ENCODE results near the gene TMEFF1.

DNA sequence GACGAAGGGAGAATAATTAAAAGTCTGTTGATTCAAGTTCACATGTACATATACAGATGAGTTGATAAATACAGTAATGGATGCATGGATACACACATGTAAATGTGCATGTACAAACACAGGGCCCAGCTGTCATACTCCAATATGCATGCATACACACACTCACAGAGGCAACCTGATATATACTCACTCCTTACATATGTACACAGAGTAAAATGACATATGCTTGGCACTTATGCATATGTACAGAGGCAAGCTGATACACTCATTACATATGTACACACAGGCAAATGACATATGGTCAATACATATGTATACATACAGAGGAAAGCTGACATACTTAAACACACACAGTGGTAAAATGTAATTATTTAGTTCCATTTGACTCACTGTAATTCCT, 7.2 kb upstream of the TMEFF1 start:
- TF ChIP-seq, protein P1, sequence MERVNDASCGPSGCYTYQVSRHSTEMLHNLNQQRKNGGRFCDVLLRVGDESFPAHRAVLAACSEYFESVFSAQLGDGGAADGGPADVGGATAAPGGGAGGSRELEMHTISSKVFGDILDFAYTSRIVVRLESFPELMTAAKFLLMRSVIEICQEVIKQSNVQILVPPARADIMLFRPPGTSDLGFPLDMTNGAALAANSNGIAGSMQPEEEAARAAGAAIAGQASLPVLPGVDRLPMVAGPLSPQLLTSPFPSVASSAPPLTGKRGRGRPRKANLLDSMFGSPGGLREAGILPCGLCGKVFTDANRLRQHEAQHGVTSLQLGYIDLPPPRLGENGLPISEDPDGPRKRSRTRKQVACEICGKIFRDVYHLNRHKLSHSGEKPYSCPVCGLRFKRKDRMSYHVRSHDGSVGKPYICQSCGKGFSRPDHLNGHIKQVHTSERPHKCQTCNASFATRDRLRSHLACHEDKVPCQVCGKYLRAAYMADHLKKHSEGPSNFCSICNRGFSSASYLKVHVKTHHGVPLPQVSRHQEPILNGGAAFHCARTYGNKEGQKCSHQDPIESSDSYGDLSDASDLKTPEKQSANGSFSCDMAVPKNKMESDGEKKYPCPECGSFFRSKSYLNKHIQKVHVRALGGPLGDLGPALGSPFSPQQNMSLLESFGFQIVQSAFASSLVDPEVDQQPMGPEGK (CRISPR knock-in tag; IDR thresholded peaks at IDR 0.05; ENCODE audit: borderline replicate concordance), result no peak
- TF ChIP-seq CSDC2 (CRISPR knock-in tag; IDR thresholded peaks at IDR 0.05), result no peak
- no peak for TF ChIP-seq POU6F1 (CRISPR knock-in tag; IDR thresholded peaks at IDR 0.05; ENCODE audit: borderline replicate concordance, low read depth)
- TF ChIP-seq, protein P2, sequence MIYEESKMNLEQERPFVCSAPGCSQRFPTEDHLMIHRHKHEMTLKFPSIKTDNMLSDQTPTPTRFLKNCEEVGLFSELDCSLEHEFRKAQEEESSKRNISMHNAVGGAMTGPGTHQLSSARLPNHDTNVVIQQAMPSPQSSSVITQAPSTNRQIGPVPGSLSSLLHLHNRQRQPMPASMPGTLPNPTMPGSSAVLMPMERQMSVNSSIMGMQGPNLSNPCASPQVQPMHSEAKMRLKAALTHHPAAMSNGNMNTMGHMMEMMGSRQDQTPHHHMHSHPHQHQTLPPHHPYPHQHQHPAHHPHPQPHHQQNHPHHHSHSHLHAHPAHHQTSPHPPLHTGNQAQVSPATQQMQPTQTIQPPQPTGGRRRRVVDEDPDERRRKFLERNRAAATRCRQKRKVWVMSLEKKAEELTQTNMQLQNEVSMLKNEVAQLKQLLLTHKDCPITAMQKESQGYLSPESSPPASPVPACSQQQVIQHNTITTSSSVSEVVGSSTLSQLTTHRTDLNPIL (CRISPR knock-in tag; IDR thresholded peaks at IDR 0.05; ENCODE audit: low read depth), result no peak
- TF ChIP-seq ARNTL (CRISPR knock-in tag; IDR thresholded peaks at IDR 0.05; ENCODE audit: borderline replicate concordance, low read depth), result no peak
- TF ChIP-seq TOX (CRISPR knock-in tag; IDR thresholded peaks at IDR 0.05; ENCODE audit: borderline replicate concordance), result no peak
- TF ChIP-seq GLIS3 (CRISPR knock-in tag; IDR thresholded peaks at IDR 0.05), result no peak
- no peak for TF ChIP-seq ZC3H10 (CRISPR knock-in tag; IDR thresholded peaks at IDR 0.05)
- no peak for TF ChIP-seq ZFP30 (CRISPR knock-in tag; IDR thresholded peaks at IDR 0.05)

All from SK-N-SH treated with all-trans-retinoic acid at 6 μM for 48 hours (cell line).